ENCODE results near the gene SLC16A11. TPM values are rescaled to one million over a fixed set of nuclear protein-coding genes. Genes with fewer than 3 reads are reported as not detected.

The SLC16A11 gene
- total RNA-seq, 6 experiments from 2014 or later = 0.84 to 10.2 (median 2.4) TPM

MicroRNAs within 50 kb of the gene (microRNA counts, 767-probe panel; counts per million panel counts)
- microRNA hsa-miR-195-5p = 237 counts per million
- 237 counts per million for microRNA hsa-miR-497-5p

Small RNAs within 50 kb of the gene (small RNA-seq; reads per million reads assigned to genes)
- gene AC120057.1 = 0 reads per million in 2 experiments

Other genes starting within 250 kb of the SLC16A11 start
- not detected for gene TEKT1, start 212.4 kb downstream of the SLC16A11 start, total RNA-seq
- under 1 TPM in 2 of 6 experiments, not detected in 4; 0.17 to 0.27 TPM for gene ALOX12, start 48.0 kb downstream of the SLC16A11 start, total RNA-seq
- gene RNASEK, start 31.5 kb downstream of the SLC16A11 start, total RNA-seq = 100 to 1,000 TPM in 3 of 6 experiments, 10 to 100 TPM in 3; 72.5 to 141 (median 108) TPM
- 1 to 10 TPM in 5 of 6 experiments, under 1 TPM in 1; 0.71 to 3.5 (median 1.5) TPM for gene BCL6B, start 21.0 kb downstream of the SLC16A11 start, total RNA-seq
- gene SLC16A13, start 8.1 kb downstream of the SLC16A11 start, total RNA-seq = 10 to 100 TPM; 14.7 to 66.4 (median 39.5) TPM
- gene CLEC10A, start 36.2 kb upstream of the SLC16A11 start, total RNA-seq = 1 to 10 TPM in 4 of 6 experiments, under 1 TPM in 2; 0.77 to 2.6 (median 1.5) TPM
- 100 to 1,000 TPM; 412 to 553 (median 461) TPM for gene ASGR2, start 70.7 kb upstream of the SLC16A11 start, total RNA-seq
- 100 to 1,000 TPM; 399 to 624 (median 417) TPM for gene ASGR1, start 135.3 kb upstream of the SLC16A11 start, total RNA-seq
- 1 to 10 TPM; 3.0 to 6.4 (median 4.1) TPM for gene DLG4, start 175.7 kb upstream of the SLC16A11 start, total RNA-seq
- 1,000 to 10,000 TPM in 3 of 6 experiments, 100 to 1,000 TPM in 3; 640 to 1,849 (median 1,071) TPM for gene ACADVL, start 175.8 kb upstream of the SLC16A11 start, total RNA-seq
- gene DVL2, start 190.4 kb upstream of the SLC16A11 start, total RNA-seq = 10 to 100 TPM in 4 of 6 experiments, 1 to 10 TPM in 2; 9.6 to 13.5 (median 12.8) TPM
- 10 to 100 TPM; 16.0 to 24.3 (median 18.2) TPM for gene PHF23, start 195.4 kb upstream of the SLC16A11 start, total RNA-seq
- gene GABARAP, start 198.4 kb upstream of the SLC16A11 start, total RNA-seq = 100 to 1,000 TPM; 238 to 330 (median 244) TPM
- gene CTDNEP1, start 207.6 kb upstream of the SLC16A11 start, total RNA-seq = 10 to 100 TPM; 25.9 to 34.6 (median 31.9) TPM
- 10 to 100 TPM; 14.2 to 29.6 (median 22.9) TPM for gene ELP5, start 208.1 kb upstream of the SLC16A11 start, total RNA-seq
- gene CLDN7, start 218.4 kb upstream of the SLC16A11 start, total RNA-seq = 100 to 1,000 TPM in 1 of 6 experiments, 10 to 100 TPM in 4, 1 to 10 TPM in 1; 9.6 to 114 (median 23.3) TPM
- 1 to 10 TPM in 4 of 6 experiments, under 1 TPM in 2; 0.66 to 2.1 (median 1.4) TPM for gene SLC2A4, start 237.6 kb upstream of the SLC16A11 start, total RNA-seq

Measured in right lobe of liver (tissue), 5 donors.